Measurements from ENCODE around the gene PIK3R5. TPM values are rescaled to one million over a fixed set of nuclear protein-coding genes. Genes with fewer than 3 reads are reported as not detected.

PIK3R5 gene
- total and polyA plus RNA-seq, 2 donors (not counting 3 experiments of a cell fraction or from before 2014, with no cell fraction given): not detected

GRCh38 chr17:8881606-8882005, 83.9 kb downstream of the PIK3R5 start:
- Histone ChIP-seq H3K79me2 (ENCODE audit: control insufficient read depth, insufficient read depth, low read length) (no peaks in the 10 kb centered on the region), H3K4me2 (ENCODE audit: insufficient read depth, low read length) (no peak overlapping the region), H3K36me3 (ENCODE audit: control insufficient read depth in 2 of 2, extremely low read depth in 1 of 2, insufficient read depth in 2 of 2, low read length in 2 of 2) (no peaks in the 10 kb centered on the region), H3K27me3 (ENCODE audit: control insufficient read depth in 2 of 2, insufficient read depth in 2 of 2, low read length in 2 of 2) (peaks cover 0 to 4% of the 10 kb centered on the region in 2 experiments), H3K9me3 (replicated peaks; ENCODE audit: control insufficient read depth, insufficient read depth, low read length) (no peaks in the 10 kb centered on the region), H3K9ac (replicated peaks; ENCODE audit: extremely low read depth, insufficient read depth, low read length) (no peak overlapping the region), H4K20me1 (replicated peaks; ENCODE audit: control insufficient read depth, extremely low read depth, insufficient read depth, low read length) (no peaks in the 10 kb centered on the region), H3K4me1 (ENCODE audit: control insufficient read depth, extremely low read depth, insufficient read depth, low read length) (no peaks in the 10 kb centered on the region), H3K4me3 (replicated peaks in 1 of 3; ENCODE audit: insufficient read depth in 1 of 3, low read depth in 1 of 3, low read length in 3 of 3) (no peak overlapping the region), H3K9me1 (replicated peaks; ENCODE audit: control insufficient read depth, extremely low read depth, insufficient read depth, low read length) (no peaks in the 10 kb centered on the region), H2AFZ (ENCODE audit: low read depth, low read length) (no peak overlapping the region), H3K27ac (ENCODE audit: insufficient read depth, low read depth, low read length) (no peak overlapping the region)
- TF ChIP-seq POLR2AphosphoS5 (IDR thresholded peaks at IDR 0.05; ENCODE audit: insufficient read depth, low read depth, low read length) (no peak), FOS (IDR thresholded peaks at IDR 0.05; ENCODE audit: borderline replicate concordance, insufficient read depth, low read length) (no peak), MYC (IDR thresholded peaks at IDR 0.05; ENCODE audit: low read depth, low read length) (no peak), EZH2 (IDR thresholded peaks at IDR 0.05; ENCODE audit: borderline replicate concordance, low read depth, low read length, severe bottlenecking) (no peak), POLR2A (IDR thresholded peaks at IDR 0.05; ENCODE audit: low read depth, low read length) (no peak), MAX (IDR thresholded peaks at IDR 0.05; ENCODE audit: insufficient read depth, insufficient read length) (no peak), GATA2 (IDR thresholded peaks at IDR 0.05; ENCODE audit: insufficient read depth, insufficient read length, low read depth, low read length) (no peak), CTCF (IDR thresholded peaks at IDR 0.05; ENCODE audit: extremely low read depth in 1 of 2, insufficient read depth in 1 of 2, low read depth in 1 of 2, low read length in 2 of 2) (no peak), JUN (IDR thresholded peaks at IDR 0.05; ENCODE audit: borderline replicate concordance, insufficient read depth, insufficient read length, low read depth) (no peak)
- DNase-seq (ENCODE audit: low read depth, low spot score): no peak
- no peak for FAIRE-seq
- POLR2A ChIA-PET: no interaction called here
- dilution Hi-C loops (cut with MboI; ENCODE audit: extremely low pct_ligation_motif_present, low sequenced_read_pairs) (no loop called here), intact Hi-C loops (cut with micrococcal nuclease) (no loop called here)
- BruUV-seq (replicated peaks): no TSS peak
- CTCF ChIA-PET: no interaction called here

Measured in endothelial cell of umbilical vein (primary cell).